ENCODE data around the gene SAG. TPM values are rescaled to one million over a fixed set of nuclear protein-coding genes. Genes with fewer than 3 reads are reported as not detected.
"Not testable (repeated sequence)": the region's sequence is repeated elsewhere in the genome, so short reads cannot be mapped to it uniquely, and the experiment has no call there.

Gene SAG
- total RNA-seq, 2 experiments from 2014 or later, result not detected

- Mint-ChIP-seq H3K4me3 (no peak overlapping the region), H3K36me3 (ENCODE audit: low read depth) (peaks cover 50% of the 10 kb centered on the region), H3K27ac (no peak overlapping the region), H3K4me1 (peaks cover 26% of the 10 kb centered on the region), H3K9me3 (peaks cover 2% of the 10 kb centered on the region), H3K27me3 (no peaks in the 10 kb centered on the region)
- ChIA-PET POLR2A (no interaction called here), CTCF (interaction anchor here (1.1 kb wide), 1 partner anchor 15 kb away, joined by 7 read pairs; no protein-coding TSS in a partner anchor)
- no peak for DNase-seq
Observed at GRCh38 chr2:233363744-233364235, 56.2 kb downstream of the SAG start.

- H3K4me1 Mint-ChIP-seq, result peaks cover 21% of the 10 kb centered on the region
- no peak for DNase-seq
Observed at GRCh38 chr2:233365861-233366520, 58.4 kb downstream of the SAG start.

GRCh38 chr2:233367586-233367985 lies 60.0 kb downstream of the SAG start:
- Mint-ChIP-seq H3K27me3 (no peaks in the 10 kb centered on the region), H3K4me1 (peaks cover 21% of the 10 kb centered on the region), H3K27ac (no peak overlapping the region), H3K9me3 (peaks cover 2% of the 10 kb centered on the region), H3K4me3 (no peak overlapping the region), H3K36me3 (ENCODE audit: low read depth) (peaks cover 37% of the 10 kb centered on the region)
- DNase-seq, result no peak
- ChIA-PET CTCF (no interaction called here), POLR2A (no interaction called here)

More at GRCh38 chr2:233365861-233366520, 58.4 kb downstream of the SAG start:
- no peaks in the 10 kb centered on the region for H3K27me3 Mint-ChIP-seq
- peaks cover 44% of the 10 kb centered on the region for H3K36me3 Mint-ChIP-seq (ENCODE audit: low read depth)
- H3K4me3 Mint-ChIP-seq, result no peak overlapping the region
- H3K9me3 Mint-ChIP-seq, result peaks cover 2% of the 10 kb centered on the region
- ChIA-PET POLR2A (no interaction called here), CTCF (interaction anchor here (0.8 to 1.3 kb wide), 4 partner anchors 8 to 528 kb away, joined by 3 to 4 read pairs (median 3); partner anchors contain the start of gene DGKD)
- peak overlapping the region; percentile 57 for H3K27ac Mint-ChIP-seq

GRCh38 chr2:233368756-233369155 lies 61.1 kb downstream of the SAG start:
- Mint-ChIP-seq H3K4me3 (no peak overlapping the region), H3K9me3 (peaks cover under 1% of the 10 kb centered on the region), H3K4me1 (peaks cover 21% of the 10 kb centered on the region), H3K27me3 (no peaks in the 10 kb centered on the region), H3K27ac (no peak overlapping the region), H3K36me3 (ENCODE audit: low read depth) (peaks cover 33% of the 10 kb centered on the region)
- ChIA-PET CTCF (no interaction called here), POLR2A (no interaction called here)
- no peak for DNase-seq

- no peak for DNase-seq
- Mint-ChIP-seq H3K4me1 (peaks cover 20% of the 10 kb centered on the region), H3K27ac (no peak overlapping the region), H3K27me3 (no peaks in the 10 kb centered on the region), H3K4me3 (no peak overlapping the region), H3K36me3 (ENCODE audit: low read depth) (peaks cover 27% of the 10 kb centered on the region), H3K9me3 (no peaks in the 10 kb centered on the region)
- POLR2A ChIA-PET, result no interaction called here
- CTCF ChIA-PET, result no interaction called here
Observed at GRCh38 chr2:233369462-233369861, 61.8 kb downstream of the SAG start.

- H3K36me3 Mint-ChIP-seq (ENCODE audit: low read depth), result peaks cover 23% of the 10 kb centered on the region
- DNase-seq, result no peak
- CTCF ChIA-PET, result interaction anchor here (3.9 kb wide), 1 partner anchor 13 kb away, joined by 13 read pairs; no protein-coding TSS in a partner anchor
- H3K9me3 Mint-ChIP-seq, result no peaks in the 10 kb centered on the region
- H3K27me3 Mint-ChIP-seq, result no peaks in the 10 kb centered on the region
- POLR2A ChIA-PET, result no interaction called here
- H3K27ac Mint-ChIP-seq, result no peak overlapping the region
- H3K4me3 Mint-ChIP-seq, result no peak overlapping the region
- peaks cover 19% of the 10 kb centered on the region for H3K4me1 Mint-ChIP-seq
Observed at GRCh38 chr2:233369897-233370685, 62.5 kb downstream of the SAG start.

GRCh38 chr2:233371641-233372040 lies 64.0 kb downstream of the SAG start:
- H3K27ac Mint-ChIP-seq, result no peak overlapping the region
- no peaks in the 10 kb centered on the region for H3K9me3 Mint-ChIP-seq
- no peaks in the 10 kb centered on the region for H3K27me3 Mint-ChIP-seq
- H3K36me3 Mint-ChIP-seq (ENCODE audit: low read depth), result peaks cover 25% of the 10 kb centered on the region
- POLR2A ChIA-PET, result no interaction called here
- H3K4me3 Mint-ChIP-seq, result no peak overlapping the region
- no peak for DNase-seq
- peaks cover 18% of the 10 kb centered on the region for H3K4me1 Mint-ChIP-seq
- CTCF ChIA-PET, result interaction anchor here (3.9 kb wide), 1 partner anchor 15 kb away, joined by 13 read pairs; no protein-coding TSS in a partner anchor

- Mint-ChIP-seq H3K9me3 (peaks cover 2% of the 10 kb centered on the region), H3K36me3 (ENCODE audit: low read depth) (peaks cover 33% of the 10 kb centered on the region), H3K27me3 (no peaks in the 10 kb centered on the region), H3K4me3 (no peak overlapping the region), H3K4me1 (peaks cover 20% of the 10 kb centered on the region), H3K27ac (no peak overlapping the region)
- ChIA-PET POLR2A (no interaction called here), CTCF (interaction anchor here (0.8 to 3.9 kb wide), 3 partner anchors 9 to 19 kb away, joined by 3 to 13 read pairs (median 5); no protein-coding TSS in a partner anchor)
- DNase-seq, result no peak
Observed at GRCh38 chr2:233372855-233373254, 65.2 kb downstream of the SAG start.

- DNase-seq, result no peak
- Mint-ChIP-seq H3K27me3 (no peaks in the 10 kb centered on the region), H3K4me1 (peaks cover 20% of the 10 kb centered on the region), H3K4me3 (no peak overlapping the region), H3K9me3 (peaks cover 2% of the 10 kb centered on the region), H3K36me3 (ENCODE audit: low read depth) (peaks cover 32% of the 10 kb centered on the region), H3K27ac (no peak overlapping the region)
- ChIA-PET CTCF (interaction anchor here (0.8 to 3.9 kb wide), 4 partner anchors 8 to 30 kb away, joined by 3 to 13 read pairs (median 4); no protein-coding TSS in a partner anchor), POLR2A (no interaction called here)
Observed at GRCh38 chr2:233373316-233373715, 65.7 kb downstream of the SAG start.

GRCh38 chr2:233374776-233375175 lies 67.2 kb downstream of the SAG start:
- CTCF ChIA-PET, result interaction anchor here (2.3 kb wide), 1 partner anchor 10 kb away, joined by 5 read pairs; no protein-coding TSS in a partner anchor
- POLR2A ChIA-PET, DNase-seq, H3K27ac Mint-ChIP-seq, H3K9me3 Mint-ChIP-seq, H3K4me3 Mint-ChIP-seq, H3K27me3 Mint-ChIP-seq: not testable (repeated sequence)
- Mint-ChIP-seq H3K36me3 (ENCODE audit: low read depth) (peaks cover 27% of the 10 kb centered on the region), H3K4me1 (peaks cover 19% of the 10 kb centered on the region)

- Mint-ChIP-seq H3K4me1 (peaks cover 23% of the 10 kb centered on the region), H3K9me3 (peaks cover 2% of the 10 kb centered on the region), H3K27me3 (no peaks in the 10 kb centered on the region), H3K27ac (no peak overlapping the region), H3K4me3 (no peak overlapping the region), H3K36me3 (ENCODE audit: low read depth) (peaks cover 28% of the 10 kb centered on the region)
- DNase-seq, result no peak
- ChIA-PET POLR2A (interaction anchor here (0.7 kb wide), 1 partner anchor 318 kb away, joined by 4 read pairs; no protein-coding TSS in a partner anchor), CTCF (interaction anchor here (0.7 to 2.3 kb wide), 3 partner anchors 9 to 537 kb away, joined by 3 to 5 read pairs (median 3); no protein-coding TSS in a partner anchor)
Observed at GRCh38 chr2:233375490-233376314, 68.1 kb downstream of the SAG start.

GRCh38 chr2:233379034-233379433 lies 71.4 kb downstream of the SAG start:
- Mint-ChIP-seq H3K36me3 (ENCODE audit: low read depth) (peaks cover 31% of the 10 kb centered on the region), H3K4me1 (peaks cover 43% of the 10 kb centered on the region), H3K27me3 (no peaks in the 10 kb centered on the region), H3K9me3 (peaks cover 2% of the 10 kb centered on the region), H3K4me3 (no peak overlapping the region), H3K27ac (no peak overlapping the region)
- ChIA-PET POLR2A (no interaction called here), CTCF (interaction anchor here (2.0 kb wide), 1 partner anchor 15 kb away, joined by 7 read pairs; no protein-coding TSS in a partner anchor)
- no peak for DNase-seq
